ENCODE results near the gene TFDP2.

- TF ChIP-seq CTCF (IDR thresholded peaks at IDR 0.05) (no peak), EZH2 (IDR thresholded peaks at IDR 0.05) (no peak), EZH2phosphoT487 (IDR thresholded peaks at IDR 0.05) (no peak)
Observed at GRCh38 chr3:142053835-142054234, 95.5 kb downstream of the TFDP2 start.
